SW480 (cell line): ENCODE data around the gene PPP1R37.
A peak's percentile ranks its signal among the peaks of the same experiment; 100 is the strongest.

Experiments used
- DNase-seq: peaks from one replicate; pipeline ENCODE4 v3.0.0-alpha.2; 2016; ENCODE audit warnings: low spot score

The PPP1R37 gene

GRCh38 chr19:45169602-45170001 lies 76.6 kb downstream of the PPP1R37 start:
- no peak for DNase-seq

- DNase-seq: no peak
Measured at GRCh38 chr19:45170146-45171106, 77.4 kb downstream of the PPP1R37 start.

- DNase-seq: no peak
Measured at GRCh38 chr19:45171211-45171623, 78.2 kb downstream of the PPP1R37 start.

- DNase-seq: no peak
Measured at GRCh38 chr19:45172173-45172572, 79.2 kb downstream of the PPP1R37 start.

GRCh38 chr19:45172611-45173208 lies 79.7 kb downstream of the PPP1R37 start:
- DNase-seq: no peak

GRCh38 chr19:45173816-45174215 lies 80.8 kb downstream of the PPP1R37 start:
- peak; percentile 100 for DNase-seq

- DNase-seq: no peak
Measured at GRCh38 chr19:45175515-45176345, 82.8 kb downstream of the PPP1R37 start.

- DNase-seq: peak; percentile 74
Measured at GRCh38 chr19:45177817-45178261, 84.9 kb downstream of the PPP1R37 start, which contains the start of gene TRAPPC6A. TSS of gene TRAPPC6A (minus strand) at chr19:45178237. CDS start at chr19:45178218, 19 bp downstream.

- peak; percentile 100 for DNase-seq
Measured at GRCh38 chr19:45178262-45179071, 85.5 kb downstream of the PPP1R37 start, which contains the start of gene BLOC1S3. TSS of gene BLOC1S3 (plus strand) at chr19:45178784. CDS start at chr19:45179297, 513 bp downstream.

GRCh38 chr19:45179072-45179891 lies 86.3 kb downstream of the PPP1R37 start:
- DNase-seq: no peak

GRCh38 chr19:45179892-45180370 lies 87.0 kb downstream of the PPP1R37 start:
- DNase-seq: no peak

GRCh38 chr19:45180936-45181335 lies 88.0 kb downstream of the PPP1R37 start:
- DNase-seq: no peak

GRCh38 chr19:45182758-45183157 lies 89.8 kb downstream of the PPP1R37 start:
- DNase-seq: no peak

GRCh38 chr19:45184115-45184514 lies 91.1 kb downstream of the PPP1R37 start:
- no peak for DNase-seq

- no peak for DNase-seq
Measured at GRCh38 chr19:45186509-45187334, 93.7 kb downstream of the PPP1R37 start.

- DNase-seq: peak; percentile 65
Measured at GRCh38 chr19:45187421-45188100, 94.6 kb downstream of the PPP1R37 start.

- no peak for DNase-seq
Measured at GRCh38 chr19:45189971-45190370, 97.0 kb downstream of the PPP1R37 start.

GRCh38 chr19:45191375-45191774 lies 98.4 kb downstream of the PPP1R37 start:
- no peak for DNase-seq

GRCh38 chr19:45195764-45196163 lies 102.8 kb downstream of the PPP1R37 start:
- no peak for DNase-seq
